ENCODE results near the gene PLCXD3.

PLCXD3 gene

GRCh38 chr5:41412496-41412895 lies 97.9 kb downstream of the PLCXD3 start:
- DNase-seq = no peak

- no peak for DNase-seq
These were observed 99.7 kb downstream of the PLCXD3 start for GRCh38 chr5:41410737-41411136.

GRCh38 chr5:41410307-41410706 lies 100.1 kb downstream of the PLCXD3 start:
- DNase-seq = no peak

- no peak for DNase-seq
These were observed 101.5 kb downstream of the PLCXD3 start for GRCh38 chr5:41408676-41409443.

GRCh38 chr5:41406936-41407335 lies 103.5 kb downstream of the PLCXD3 start:
- no peak for DNase-seq

GRCh38 chr5:41406424-41406823 lies 104.0 kb downstream of the PLCXD3 start:
- no peak for DNase-seq

- DNase-seq = no peak
These were observed 105.6 kb downstream of the PLCXD3 start for GRCh38 chr5:41404757-41405156.

GRCh38 chr5:41403846-41404245 lies 106.6 kb downstream of the PLCXD3 start:
- DNase-seq = no peak

GRCh38 chr5:41402845-41403244 lies 107.6 kb downstream of the PLCXD3 start:
- DNase-seq = no peak

GRCh38 chr5:41399839-41400238 lies 110.6 kb downstream of the PLCXD3 start:
- DNase-seq = no peak

GRCh38 chr5:41392016-41392415 lies 118.4 kb downstream of the PLCXD3 start:
- DNase-seq = no peak

GRCh38 chr5:41374631-41375030 lies 135.8 kb downstream of the PLCXD3 start:
- no peak for DNase-seq

- DNase-seq = no peak
These were observed 137.2 kb downstream of the PLCXD3 start for GRCh38 chr5:41373230-41373629.

GRCh38 chr5:41371738-41372137 lies 138.7 kb downstream of the PLCXD3 start:
- no peak for DNase-seq

- no peak for DNase-seq
These were observed 139.9 kb downstream of the PLCXD3 start for GRCh38 chr5:41370482-41370881.

- DNase-seq = no peak
These were observed 140.6 kb downstream of the PLCXD3 start for GRCh38 chr5:41369799-41370198.

- DNase-seq = no peak
These were observed 142.2 kb downstream of the PLCXD3 start for GRCh38 chr5:41368158-41368557.

GRCh38 chr5:41365369-41365768 lies 145.0 kb downstream of the PLCXD3 start:
- DNase-seq = no peak

- no peak for DNase-seq
These were observed 146.1 kb downstream of the PLCXD3 start for GRCh38 chr5:41364346-41364745.

- no peak for DNase-seq
These were observed 146.9 kb downstream of the PLCXD3 start for GRCh38 chr5:41363343-41363986.

GRCh38 chr5:41356786-41357185 lies 153.6 kb downstream of the PLCXD3 start:
- no peak for DNase-seq

GRCh38 chr5:41349846-41350245 lies 160.6 kb downstream of the PLCXD3 start:
- DNase-seq = no peak

- DNase-seq = no peak
These were observed 162.8 kb downstream of the PLCXD3 start for GRCh38 chr5:41347569-41347968.

- DNase-seq = no peak
These were observed 163.8 kb downstream of the PLCXD3 start for GRCh38 chr5:41346609-41347008.

- no peak for DNase-seq
These were observed 165.1 kb downstream of the PLCXD3 start for GRCh38 chr5:41345295-41345694.
